ENCODE data around the gene THSD7A.

The THSD7A gene

GRCh38 chr7:11328309-11328708, 503.7 kb downstream of the THSD7A start:
- H3K9me3 ChIP-seq (ENCODE audit: severe bottlenecking), result no peaks in the 10 kb centered on the region
- no peak overlapping the region for H3K27ac ChIP-seq
- no peak for TF ChIP-seq CTCF (IDR thresholded peaks at IDR 0.05; ENCODE audit: low read depth, low read length)
- no peak for DNase-seq
- no peak overlapping the region for H3K4me3 ChIP-seq (ENCODE audit: low read depth, low read length)
- no peaks in the 10 kb centered on the region for H3K27me3 ChIP-seq (ENCODE audit: insufficient read depth, low read depth, severe bottlenecking)
- no peaks in the 10 kb centered on the region for H3K36me3 ChIP-seq

- Histone ChIP-seq H3K36me3 (no peaks in the 10 kb centered on the region), H3K4me3 (ENCODE audit: low read depth, low read length) (no peak overlapping the region), H3K27me3 (ENCODE audit: insufficient read depth, low read depth, severe bottlenecking) (no peaks in the 10 kb centered on the region), H3K27ac (no peak overlapping the region), H3K9me3 (ENCODE audit: severe bottlenecking) (no peaks in the 10 kb centered on the region)
- TF ChIP-seq CTCF (IDR thresholded peaks at IDR 0.05; ENCODE audit: low read depth, low read length), result no peak
- DNase-seq, result no peak
These were observed 504.4 kb downstream of the THSD7A start for GRCh38 chr7:11327633-11328032.

Data from WERI-Rb-1 (cell line).